ENCODE results near the gene NPNT.

The NPNT gene

GRCh38 chr4:105971036-105971435 lies 75.8 kb downstream of the NPNT start:
- no peak for DNase-seq

- DNase-seq: no peak
Observed at GRCh38 chr4:105972946-105973621, 77.8 kb downstream of the NPNT start.

GRCh38 chr4:105976915-105977314 lies 81.6 kb downstream of the NPNT start:
- DNase-seq: no peak

GRCh38 chr4:105978684-105979296 lies 83.5 kb downstream of the NPNT start:
- DNase-seq: no peak

GRCh38 chr4:105979506-105979905 lies 84.2 kb downstream of the NPNT start:
- DNase-seq: no peak

GRCh38 chr4:105988671-105989070 lies 93.4 kb downstream of the NPNT start:
- no peak for DNase-seq

GRCh38 chr4:105989485-105990242 lies 94.4 kb downstream of the NPNT start:
- no peak for DNase-seq

GRCh38 chr4:105990933-105991332 lies 95.7 kb downstream of the NPNT start:
- DNase-seq: peak; percentile 64

GRCh38 chr4:105991726-105992125 lies 96.5 kb downstream of the NPNT start:
- DNase-seq: no peak

- no peak for DNase-seq
Observed at GRCh38 chr4:105992641-105993305, 97.5 kb downstream of the NPNT start.

- no peak for DNase-seq
Observed at GRCh38 chr4:105994061-105994460, 98.8 kb downstream of the NPNT start.

- DNase-seq: no peak
Observed at GRCh38 chr4:105994841-105995501, 99.7 kb downstream of the NPNT start.

- DNase-seq: no peak
Observed at GRCh38 chr4:105996845-105997244, 101.6 kb downstream of the NPNT start.

GRCh38 chr4:105998171-105999063 lies 103.1 kb downstream of the NPNT start:
- DNase-seq: no peak

GRCh38 chr4:106002994-106003393 lies 107.7 kb downstream of the NPNT start:
- DNase-seq: no peak

- no peak for DNase-seq
Observed at GRCh38 chr4:106010761-106011160, 115.5 kb downstream of the NPNT start.

GRCh38 chr4:106011387-106011786 lies 116.1 kb downstream of the NPNT start:
- no peak for DNase-seq

- DNase-seq: no peak
Observed at GRCh38 chr4:106017975-106018374, 122.7 kb downstream of the NPNT start.

- DNase-seq: no peak
Observed at GRCh38 chr4:106019771-106020170, 124.5 kb downstream of the NPNT start.

Measured in right forelimb (tissue), 1 donor.